Measurements from ENCODE around the gene BANP. TPM values are rescaled to one million over a fixed set of nuclear protein-coding genes. Genes with fewer than 3 reads are reported as not detected.
A peak's percentile ranks its signal among the peaks of the same experiment; 100 is the strongest.

Gene BANP
- total RNA-seq, 2 experiments from 2014 or later, result 39.6 to 58.0 TPM

DNA sequence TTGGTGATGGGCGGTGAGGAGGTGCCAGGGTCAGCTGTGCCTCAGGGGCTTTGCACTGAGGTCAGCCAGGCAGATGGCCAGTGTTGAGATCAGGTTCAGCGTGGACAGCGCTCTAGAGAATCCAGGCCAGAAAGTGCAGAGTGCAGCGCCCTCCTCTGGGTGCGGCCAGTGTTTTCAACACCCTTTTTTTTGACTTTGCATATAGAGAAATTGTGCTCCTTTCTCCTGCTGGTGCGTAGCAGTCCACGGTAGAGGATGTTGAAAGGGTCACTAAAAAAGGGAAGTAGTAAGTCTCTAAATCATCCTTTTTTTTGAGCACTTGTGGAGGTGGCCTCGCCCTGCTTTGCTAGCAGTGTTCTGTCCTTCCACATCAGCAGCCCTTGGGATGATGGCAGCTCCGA, 53.9 kb downstream of the BANP start:
- no peak overlapping the region for H3K27ac ChIP-seq (ENCODE audit: low read depth, low read length, poor library complexity, severe bottlenecking)
- H4K20me1 ChIP-seq (ENCODE audit: insufficient read depth, low read length), result 0 out of 2 replicates have a peak, but pooled peaks cover 3% of the 10 kb centered on the region
- BruUV-seq (replicated peaks), result no TSS peak
- intact Hi-C loops (cut with micrococcal nuclease; ENCODE audit: unreplicated experiment), result no loop called here
- H2AFZ ChIP-seq (ENCODE audit: low read length), result no peak overlapping the region
- H3K4me3 ChIP-seq (ENCODE audit: low read depth, low read length, poor library complexity, severe bottlenecking), result no peak overlapping the region
- no peaks in the 10 kb centered on the region for H3K9me3 ChIP-seq (ENCODE audit: low read length)
- ChIA-PET CTCF (ENCODE audit: unreplicated experiment) (no interaction called here), POLR2A (no interaction called here)
- peaks cover 61% of the 10 kb centered on the region for H3K36me3 ChIP-seq (ENCODE audit: insufficient read depth, low read length)
- H3K79me2 ChIP-seq (ENCODE audit: insufficient read depth, low read depth, low read length), result peaks cover 7% of the 10 kb centered on the region; the same call in 1 of the 2 replicates
- no peak for TF ChIP-seq EZH2phosphoT487 (IDR thresholded peaks at IDR 0.05; ENCODE audit: borderline replicate concordance, low read depth, low read length)
- peak; percentile 37 for TF ChIP-seq CTCF (conservative IDR thresholded peaks at IDR 0.05; ENCODE audit: low read length)
- H3K9me2 ChIP-seq (ENCODE audit: insufficient read depth, low read length), result no peaks in the 10 kb centered on the region
- no peaks in the 10 kb centered on the region for H3K4me1 ChIP-seq (ENCODE audit: insufficient read depth, low read length, poor library complexity, severe bottlenecking)
- H3K4me2 ChIP-seq (ENCODE audit: low read length), result no peak overlapping the region
- DNase-seq (ENCODE audit: low spot score), result no peak

DNA sequence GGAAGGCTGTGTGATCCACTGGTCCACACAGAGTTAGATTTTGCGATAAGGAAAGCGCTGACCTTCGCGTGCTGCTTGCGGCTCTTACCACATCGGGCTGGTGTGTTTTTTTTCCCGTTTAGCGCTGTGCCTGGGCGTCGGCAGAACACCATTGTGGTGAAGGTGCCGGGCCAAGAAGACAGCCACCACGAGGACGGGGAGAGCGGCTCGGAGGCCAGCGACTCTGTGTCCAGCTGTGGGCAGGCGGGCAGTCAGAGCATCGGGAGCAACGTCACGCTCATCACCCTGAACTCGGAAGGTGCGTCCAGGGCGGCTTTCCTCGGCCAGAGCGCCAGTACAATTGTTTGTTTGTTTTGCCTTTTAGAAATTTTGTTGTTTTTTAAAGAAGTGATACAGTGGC, 54.7 kb downstream of the BANP start:
- H3K4me2 ChIP-seq (ENCODE audit: low read length), result no peak overlapping the region
- no peak overlapping the region for H3K27ac ChIP-seq (ENCODE audit: low read depth, low read length, poor library complexity, severe bottlenecking)
- H4K20me1 ChIP-seq (ENCODE audit: insufficient read depth, low read length), result 0 out of 2 replicates have a peak, but pooled peaks cover 3% of the 10 kb centered on the region
- no peaks in the 10 kb centered on the region for H3K9me2 ChIP-seq (ENCODE audit: insufficient read depth, low read length)
- H3K79me2 ChIP-seq (ENCODE audit: insufficient read depth, low read depth, low read length), result peaks cover 7% of the 10 kb centered on the region; the same call in 1 of the 2 replicates
- no TSS peak for BruUV-seq (replicated peaks)
- no peak overlapping the region for H3K4me3 ChIP-seq (ENCODE audit: low read depth, low read length, poor library complexity, severe bottlenecking)
- no peak overlapping the region for H2AFZ ChIP-seq (ENCODE audit: low read length)
- ChIA-PET POLR2A (no interaction called here), CTCF (ENCODE audit: unreplicated experiment) (no interaction called here)
- H3K9me3 ChIP-seq (ENCODE audit: low read length), result no peaks in the 10 kb centered on the region
- no peak for TF ChIP-seq CTCF (conservative IDR thresholded peaks at IDR 0.05; ENCODE audit: low read length)
- TF ChIP-seq EZH2phosphoT487 (IDR thresholded peaks at IDR 0.05; ENCODE audit: borderline replicate concordance, low read depth, low read length), result no peak
- DNase-seq (ENCODE audit: low spot score), result no peak
- peaks cover 69% of the 10 kb centered on the region for H3K36me3 ChIP-seq (ENCODE audit: insufficient read depth, low read length)
- H3K4me1 ChIP-seq (ENCODE audit: insufficient read depth, low read length, poor library complexity, severe bottlenecking), result no peaks in the 10 kb centered on the region
- intact Hi-C loops (cut with micrococcal nuclease; ENCODE audit: unreplicated experiment), result no loop called here

DNA sequence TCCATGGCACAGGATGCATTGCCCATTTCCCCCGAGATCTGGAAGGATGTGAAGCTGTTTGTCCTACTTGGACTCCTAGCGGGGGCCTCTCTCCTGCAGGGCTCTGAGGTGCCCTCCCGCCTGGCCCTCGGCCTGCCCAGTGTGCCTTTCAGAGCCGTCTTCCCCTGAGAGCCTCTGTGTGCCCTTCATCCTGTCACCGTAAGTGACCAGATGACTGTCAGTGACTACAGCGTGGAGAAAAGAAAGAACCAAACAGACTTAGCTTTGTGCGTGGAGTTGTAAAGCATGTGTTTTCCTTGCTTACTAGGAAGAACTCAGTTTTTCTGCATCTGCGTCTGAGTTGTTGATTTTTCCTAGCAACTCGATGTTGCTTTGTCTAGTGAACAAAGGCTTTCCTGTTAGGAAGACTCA, 56.1 kb downstream of the BANP start:
- CTCF ChIA-PET (ENCODE audit: unreplicated experiment), result no interaction called here
- TF ChIP-seq CTCF (conservative IDR thresholded peaks at IDR 0.05; ENCODE audit: low read length), result no peak
- no peak for TF ChIP-seq EZH2phosphoT487 (IDR thresholded peaks at IDR 0.05; ENCODE audit: borderline replicate concordance, low read depth, low read length)
- Histone ChIP-seq H3K27ac (ENCODE audit: low read depth, low read length, poor library complexity, severe bottlenecking) (no peak overlapping the region), H3K9me3 (ENCODE audit: low read length) (no peaks in the 10 kb centered on the region), H3K9me2 (ENCODE audit: insufficient read depth, low read length) (no peaks in the 10 kb centered on the region), H2AFZ (ENCODE audit: low read length) (no peak overlapping the region), H4K20me1 (ENCODE audit: insufficient read depth, low read length) (0 out of 2 replicates have a peak, but pooled peaks cover 3% of the 10 kb centered on the region), H3K79me2 (ENCODE audit: insufficient read depth, low read depth, low read length) (no peaks in the 10 kb centered on the region), H3K36me3 (ENCODE audit: insufficient read depth, low read length) (peaks cover 69% of the 10 kb centered on the region), H3K4me1 (ENCODE audit: insufficient read depth, low read length, poor library complexity, severe bottlenecking) (no peaks in the 10 kb centered on the region), H3K4me3 (ENCODE audit: low read depth, low read length, poor library complexity, severe bottlenecking) (no peak overlapping the region), H3K4me2 (ENCODE audit: low read length) (no peak overlapping the region)
- no peak for DNase-seq (ENCODE audit: low spot score)
- BruUV-seq (replicated peaks), result no TSS peak
- POLR2A ChIA-PET, result no interaction called here
- intact Hi-C loops (cut with micrococcal nuclease; ENCODE audit: unreplicated experiment), result no loop called here
